SU-DHL-6 (cell line): ENCODE results near the gene AJAP1.

Experiments
- H2AFZ ChIP-seq: fragments of 200-600 bp; sonication (generic); 2 replicates; pipeline ENCODE4 v1.6.1; 2014; ENCODE audit warnings: low read depth, mild to moderate bottlenecking, moderate library complexity, mixed read lengths, antibody characterized with exemption, low read length; ENCODE audit not compliant: severe bottlenecking
- H3F3A ChIP-seq: fragments of 200-600 bp; shearing (Covaris generic); 2 replicates; pipeline ENCODE4 v1.6.0; 2016; ENCODE audit warnings: antibody characterized with exemption, mild to moderate bottlenecking; ENCODE audit not compliant: insufficient read depth
- H3K27ac ChIP-seq: fragments of 200-600 bp; sonication (generic); 2 replicates; pipeline ENCODE4 v1.5.1; 2016; ENCODE audit warnings: low read depth, mild to moderate bottlenecking, low read length, moderate library complexity, mixed read lengths
- H3K27me3 ChIP-seq: fragments of 200-600 bp; sonication (generic), shearing (Covaris generic); 2 replicates; pipeline ENCODE4 v1.6.0; 2014; ENCODE audit warnings: mild to moderate bottlenecking, low read length
- H3K36me3 ChIP-seq: fragments of 200-600 bp; sonication (generic); 2 replicates; pipeline ENCODE4 v1.6.1; 2014; ENCODE audit warnings: mild to moderate bottlenecking, low read length, mixed read lengths
- H3K4me2 ChIP-seq: fragments of 300-600, 200-600 bp; shearing (Covaris generic), sonication (generic); 2 replicates; pipeline ENCODE4 v1.6.0; 2014; ENCODE audit warnings: low read length, low read depth, mild to moderate bottlenecking; ENCODE audit not compliant: poor library complexity, severe bottlenecking
- H3K4me3 ChIP-seq: fragments of 200-600 bp; sonication (generic); 2 replicates; pipeline ENCODE4 v1.5.1; 2014; ENCODE audit warnings: antibody characterized with exemption, low read length, mild to moderate bottlenecking, mixed read lengths; ENCODE audit not compliant: insufficient read depth, poor library complexity, severe bottlenecking
- H3K79me2 ChIP-seq: fragments of 200-600 bp; sonication (generic); 2 replicates; pipeline ENCODE4 v1.6.1; 2014; ENCODE audit warnings: mild to moderate bottlenecking, low read length, moderate library complexity; ENCODE audit not compliant: insufficient read depth
- H3K9ac ChIP-seq: fragments of 200-600 bp; sonication (generic); 2 replicates; pipeline ENCODE4 v1.7.0; 2014; ENCODE audit warnings: mild to moderate bottlenecking, low read length
- H3K9me2 ChIP-seq: fragments of 200-600 bp; sonication (generic); replicated peaks from 2 replicates; pipeline ENCODE4 v1.6.1; 2014; ENCODE audit warnings: low read length; ENCODE audit not compliant: insufficient read depth
- H3K9me3 ChIP-seq: fragments of 200-600 bp; sonication (generic); 2 replicates; pipeline ENCODE4 v1.6.1; 2014; ENCODE audit warnings: low read length, mixed read lengths; ENCODE audit not compliant: insufficient read depth
- H4K20me1 ChIP-seq: fragments of 200-600 bp; sonication (generic); 2 replicates; pipeline ENCODE4 v1.6.1; 2014; ENCODE audit warnings: low read depth, mild to moderate bottlenecking, antibody characterized with exemption, low read length, moderate library complexity, mixed read lengths
- CTCF ChIP-seq: fragments of 200-600 bp; sonication (generic); IDR thresholded peaks from one replicate; pipeline ENCODE4 v1.5.1; 2017; ENCODE audit warnings: antibody characterized with exemption, mild to moderate bottlenecking, low read length, moderate library complexity; ENCODE audit not compliant: insufficient read depth, poor library complexity, severe bottlenecking
- EZH2phosphoT487 ChIP-seq: fragments of 200-600 bp; sonication (generic), shearing (Covaris generic); conservative IDR thresholded peaks from 2 replicates; pipeline ENCODE4 v1.6.1; 2018; ENCODE audit warnings: mild to moderate bottlenecking, antibody characterized with exemption, low read length, moderate library complexity, mixed read lengths

AJAP1 gene

GRCh38 chr1:4701276-4701675, 46.9 kb downstream of the AJAP1 start:
- TF ChIP-seq CTCF (no peak), EZH2phosphoT487 (no peak)
- Histone ChIP-seq H3F3A (no peaks in the 10 kb centered on the region), H3K79me2 (no peaks in the 10 kb centered on the region), H3K27ac (no peak overlapping the region), H3K9ac (no peak overlapping the region), H4K20me1 (no peaks in the 10 kb centered on the region), H3K4me2 (no peak overlapping the region), H3K9me3 (no peaks in the 10 kb centered on the region), H2AFZ (no peak overlapping the region), H3K36me3 (no peaks in the 10 kb centered on the region), H3K27me3 (no peaks in the 10 kb centered on the region), H3K4me3 (no peak overlapping the region), H3K9me2 (no peaks in the 10 kb centered on the region)

- Histone ChIP-seq H3K79me2 (no peaks in the 10 kb centered on the region), H3K4me2 (no peak overlapping the region), H3K4me3 (no peak overlapping the region), H3K27me3 (no peaks in the 10 kb centered on the region), H3K9me3 (no peaks in the 10 kb centered on the region), H3F3A (no peaks in the 10 kb centered on the region), H3K27ac (no peak overlapping the region), H3K36me3 (no peaks in the 10 kb centered on the region), H2AFZ (no peak overlapping the region), H4K20me1 (no peaks in the 10 kb centered on the region), H3K9ac (no peak overlapping the region), H3K9me2 (no peaks in the 10 kb centered on the region)
- TF ChIP-seq CTCF (no peak), EZH2phosphoT487 (no peak)
Measured at GRCh38 chr1:4702464-4702863, 48.1 kb downstream of the AJAP1 start.

GRCh38 chr1:4702932-4703331, 48.5 kb downstream of the AJAP1 start:
- Histone ChIP-seq H3K4me2 (no peak overlapping the region), H3K4me3 (no peak overlapping the region), H2AFZ (no peak overlapping the region), H4K20me1 (no peaks in the 10 kb centered on the region), H3K9me3 (no peaks in the 10 kb centered on the region), H3K27ac (no peak overlapping the region), H3K36me3 (no peaks in the 10 kb centered on the region), H3F3A (no peaks in the 10 kb centered on the region), H3K9me2 (no peaks in the 10 kb centered on the region), H3K27me3 (no peaks in the 10 kb centered on the region), H3K9ac (no peak overlapping the region), H3K79me2 (no peaks in the 10 kb centered on the region)
- TF ChIP-seq CTCF = no peak
- no peak for TF ChIP-seq EZH2phosphoT487
